HTERT RPE-1 (cell line): ENCODE data around the gene DHX58.

ENCODE experiments used
- in situ Hi-C: fragments of 300-500 bp; cut with MboI; formaldehyde crosslinking; loops from 4 replicates; pipeline ENCODE4 v1.14.3; 2020; ENCODE audit warnings: low sequenced_read_pairs

The DHX58 gene

DNA sequence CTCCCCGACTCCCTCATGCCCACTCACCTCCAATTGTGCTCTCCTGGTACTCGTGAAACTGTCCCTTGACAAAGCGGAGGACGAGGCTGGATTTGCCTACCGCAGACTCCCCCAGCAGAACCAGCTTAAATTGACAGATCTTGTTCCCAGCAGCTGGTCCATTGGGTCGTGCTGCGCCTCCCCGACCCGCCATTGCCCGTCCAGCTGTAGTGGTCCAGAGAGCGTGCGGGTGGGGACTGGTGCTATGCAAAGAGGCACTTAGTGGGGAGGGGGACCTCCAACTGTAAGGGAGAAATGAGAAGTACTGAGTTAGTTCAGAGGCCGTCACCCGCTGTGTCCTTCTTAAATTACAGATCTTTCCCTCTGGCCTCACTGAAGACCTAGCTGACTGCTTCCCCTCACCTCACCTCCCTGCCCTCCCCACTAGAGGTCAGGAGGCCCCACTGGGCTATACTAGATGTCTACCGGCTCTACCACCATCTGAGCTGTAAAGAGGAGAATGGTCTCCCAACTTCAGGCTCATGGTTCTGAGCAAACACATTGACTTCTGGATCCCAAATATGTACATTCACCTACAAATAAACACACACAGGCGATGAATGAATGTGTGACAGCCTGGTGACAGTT lies 17.9 kb upstream of the DHX58 start:
- in situ Hi-C loops, result no loop called here

DNA sequence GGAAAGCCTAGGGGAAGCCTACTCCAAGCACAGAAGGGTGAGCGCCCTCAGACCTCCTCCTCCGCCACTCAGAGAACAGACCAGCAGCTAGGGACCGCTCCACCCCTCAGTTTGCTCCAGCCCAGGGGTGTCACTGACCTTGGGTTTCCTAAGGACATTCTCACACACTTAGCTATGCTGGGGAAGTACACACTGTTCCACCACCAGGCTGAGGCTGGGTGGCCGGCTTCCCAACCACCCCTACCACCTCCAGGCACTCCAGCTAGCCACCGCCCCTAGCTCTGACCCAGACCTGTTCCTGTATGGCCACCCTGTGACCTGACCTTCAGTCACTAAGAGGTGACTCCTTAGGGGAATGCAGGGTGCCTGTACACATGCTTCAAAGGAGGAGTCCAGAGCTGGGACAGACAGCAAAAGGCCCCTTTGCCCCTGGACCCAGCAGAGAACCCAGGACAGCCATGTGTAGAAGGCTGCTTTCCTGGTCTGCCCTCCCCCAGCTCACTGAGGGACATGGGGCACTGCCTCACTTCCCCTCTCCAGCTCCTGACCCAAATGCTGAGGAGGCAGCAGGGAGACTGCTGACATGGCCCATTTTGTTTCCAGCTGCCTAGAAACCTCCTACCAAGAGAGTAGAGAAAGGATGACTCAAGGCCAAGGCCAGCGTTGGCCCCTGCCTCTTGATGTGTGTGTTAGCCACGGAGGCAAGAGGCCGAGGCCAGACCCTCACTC lies 16.8 kb upstream of the DHX58 start:
- in situ Hi-C loops, result no loop called here

GRCh38 chr17:42127414-42127813 lies 14.9 kb upstream of the DHX58 start:
- in situ Hi-C loops, result no loop called here

- in situ Hi-C loops, result no loop called here
These were observed 14.3 kb upstream of the DHX58 start for GRCh38 chr17:42126836-42127235.

- in situ Hi-C loops, result no loop called here
These were observed 13.1 kb upstream of the DHX58 start for GRCh38 chr17:42125565-42125964.

GRCh38 chr17:42124256-42124655 lies 11.7 kb upstream of the DHX58 start:
- in situ Hi-C loops, result no loop called here

DNA sequence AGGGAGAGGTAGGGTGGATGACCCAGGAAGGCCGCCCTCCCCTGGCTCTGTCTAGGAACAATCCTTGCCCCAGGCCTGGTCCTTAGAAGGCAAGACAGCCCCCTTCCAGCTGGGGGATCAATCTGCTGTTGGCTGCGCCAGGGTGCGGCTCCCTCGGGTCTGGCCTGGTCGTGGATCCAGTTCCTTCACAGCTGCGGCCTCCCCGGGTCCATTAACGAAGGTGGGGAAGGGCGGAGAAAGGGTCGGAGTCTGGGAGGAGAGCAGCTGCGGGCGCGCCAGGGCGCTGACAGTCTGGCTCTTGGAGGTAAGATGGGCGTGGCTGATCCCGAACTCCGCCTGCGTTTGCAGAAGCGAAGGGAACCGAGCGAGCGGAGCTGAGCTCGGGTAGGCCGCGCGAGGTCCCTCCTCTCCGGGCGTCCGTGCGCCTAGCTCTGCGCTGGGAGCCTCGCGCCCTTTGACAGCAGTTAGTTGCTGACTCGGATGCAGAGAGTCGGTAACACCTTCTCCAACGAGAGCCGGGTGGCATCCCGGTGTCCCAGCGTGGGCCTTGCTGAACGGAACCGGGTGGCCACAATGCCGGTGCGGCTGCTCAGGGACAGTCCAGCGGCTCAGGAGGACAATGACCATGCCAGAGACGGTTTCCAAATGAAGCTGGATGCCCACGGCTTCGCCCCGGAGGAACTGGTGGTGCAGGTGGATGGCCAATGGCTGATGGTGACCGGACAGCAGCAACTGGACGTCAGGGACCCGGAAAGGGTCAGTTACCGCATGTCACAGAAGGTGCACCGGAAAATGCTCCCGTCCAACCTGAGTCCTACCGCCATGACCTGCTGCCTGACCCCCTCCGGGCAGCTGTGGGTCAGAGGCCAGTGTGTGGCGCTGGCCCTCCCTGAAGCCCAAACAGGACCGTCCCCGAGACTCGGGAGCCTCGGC lies 10.1 kb upstream of the DHX58 start, which contains the start of gene HSPB9:
TSS of gene HSPB9 (plus strand) at position 434 of the 933 bp plus-strand sequence. CDS start at position 481, 47 bp downstream.
- in situ Hi-C loops, result no loop called here

- in situ Hi-C loops, result no loop called here
These were observed 8.6 kb upstream of the DHX58 start, which contains the start of gene KAT2A for GRCh38 chr17:42120770-42121769. Gene KAT2A (minus strand): TSS chr17:42121367. CDS start chr17:42121304, 63 bp downstream.

DNA sequence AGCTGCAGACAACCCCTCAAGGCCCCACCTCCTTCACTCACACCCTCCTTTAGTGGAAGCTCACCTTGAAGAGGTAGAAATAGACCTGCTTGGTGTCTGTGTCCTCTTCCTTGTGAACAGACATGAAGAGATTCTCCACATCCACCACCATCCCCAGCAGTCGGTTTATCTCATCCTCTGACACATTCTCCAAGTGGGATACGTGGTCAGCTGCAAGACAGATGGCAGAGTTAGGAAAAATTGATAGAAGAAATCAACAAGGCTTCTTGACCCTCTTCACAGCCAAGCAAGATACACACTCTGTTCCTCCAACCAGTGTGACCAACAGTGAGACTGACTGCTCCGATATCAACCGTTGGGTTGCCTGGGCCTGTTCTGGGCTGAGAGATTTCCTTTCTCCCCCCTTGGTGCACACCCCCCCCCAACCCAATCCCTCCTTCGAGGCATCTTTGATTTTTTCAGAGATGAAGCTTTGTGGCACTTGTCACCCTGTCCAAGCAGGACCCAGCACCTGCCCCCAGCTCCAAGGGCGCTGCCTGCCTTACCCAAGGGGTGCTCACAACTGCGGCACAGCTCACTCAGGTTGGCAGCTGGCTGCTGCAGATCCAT lies 7.8 kb upstream of the DHX58 start:
- in situ Hi-C loops, result no loop called here

DNA sequence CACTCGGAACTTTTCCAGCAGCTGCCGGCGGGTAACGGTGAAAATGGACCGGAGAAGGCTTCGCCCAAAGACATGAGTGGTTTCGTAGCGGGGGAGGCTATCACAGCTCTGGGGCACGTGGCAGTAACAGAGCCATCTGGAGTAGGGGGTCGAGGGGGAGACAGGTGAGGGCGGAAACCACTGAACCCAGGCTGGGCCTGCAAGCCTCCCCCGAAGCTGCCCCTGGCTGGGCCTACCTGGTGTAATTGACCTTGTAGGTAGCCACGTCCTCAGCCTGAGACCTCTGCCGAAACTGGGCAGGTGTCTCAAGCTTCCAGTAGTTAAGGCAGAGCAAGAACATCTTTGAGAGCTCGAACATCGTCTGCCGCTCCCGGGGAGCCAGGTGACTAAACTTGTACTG lies 6.8 kb upstream of the DHX58 start:
- in situ Hi-C loops, result no loop called here

- in situ Hi-C loops, result no loop called here
These were observed 6.0 kb upstream of the DHX58 start for GRCh38 chr17:42118545-42118944.

GRCh38 chr17:42118126-42118510 lies 5.6 kb upstream of the DHX58 start:
- in situ Hi-C loops, result no loop called here

DNA sequence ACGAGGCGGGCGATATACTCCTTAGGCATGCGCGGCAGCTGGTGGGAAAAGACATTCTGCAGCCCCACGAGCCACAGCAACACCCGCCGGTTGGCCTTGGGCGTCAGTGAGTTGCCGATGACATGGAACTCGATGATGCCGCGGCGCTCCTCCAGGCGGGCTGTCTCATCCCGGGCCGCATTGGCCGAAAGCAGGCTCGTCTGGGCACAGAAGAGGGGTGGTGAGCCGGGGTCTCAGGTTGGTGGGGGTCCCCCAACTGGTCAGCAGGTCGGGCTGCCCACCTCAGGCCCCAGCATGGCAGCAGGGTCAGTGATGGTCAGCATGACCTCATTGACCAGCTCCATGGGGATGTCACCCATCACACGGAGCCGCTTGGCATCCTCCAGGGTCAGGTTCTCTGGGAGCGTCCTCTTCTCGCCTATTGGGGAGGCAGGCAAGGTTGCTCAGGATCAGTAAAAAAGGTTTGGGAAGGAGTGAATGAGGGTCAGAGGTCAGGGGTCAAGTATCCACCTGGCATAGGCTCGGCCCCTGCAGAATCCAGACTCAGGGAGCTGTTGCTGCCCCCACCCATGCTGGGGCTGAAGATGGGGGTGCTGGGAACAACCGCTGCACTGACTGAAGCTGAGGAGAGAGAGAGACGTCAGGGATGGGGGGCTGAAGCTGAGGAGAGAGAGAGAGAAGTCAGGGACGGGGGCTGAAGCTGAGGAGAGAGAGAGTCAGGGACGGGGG lies 5.0 kb upstream of the DHX58 start:
- in situ Hi-C loops, result no loop called here

DNA sequence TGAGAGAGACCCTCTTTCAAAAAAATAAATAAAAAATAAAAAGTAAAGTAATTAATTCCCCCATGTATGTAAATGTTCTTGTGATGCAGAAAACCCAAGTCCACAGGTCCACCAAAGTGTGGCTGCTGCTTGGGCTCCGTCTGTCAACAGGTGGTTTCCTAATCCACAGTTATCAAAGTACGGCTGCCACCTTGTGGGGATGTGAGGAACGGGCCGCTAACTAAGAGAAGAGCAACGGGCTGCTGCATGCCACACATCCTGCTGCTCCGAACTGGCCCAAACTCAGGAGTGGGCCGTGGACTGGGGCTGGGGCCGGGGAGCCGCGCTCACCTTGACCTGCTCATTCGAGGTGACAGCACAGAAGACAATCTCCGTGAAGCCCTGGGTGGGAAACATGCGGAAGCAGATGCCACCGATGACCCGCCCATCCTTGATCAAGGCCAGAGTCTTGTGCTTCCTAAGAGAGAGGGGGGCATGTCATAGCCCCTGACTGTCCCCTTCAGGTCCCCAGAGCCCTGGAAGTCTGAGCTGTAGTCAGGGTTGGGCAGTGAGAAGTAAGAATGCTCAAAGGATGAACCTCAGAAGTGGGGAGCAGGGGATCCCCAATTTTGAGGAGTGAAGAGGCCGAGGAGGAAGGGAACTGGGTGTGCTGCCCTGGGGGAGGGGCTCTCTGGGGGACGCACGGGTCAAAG lies 4.3 kb upstream of the DHX58 start:
- in situ Hi-C loops, result no loop called here

- in situ Hi-C loops, result no loop called here
These were observed 1.6 kb upstream of the DHX58 start for GRCh38 chr17:42114118-42114517.

- in situ Hi-C loops, result no loop called here
These were observed 967 bp upstream of the DHX58 start for GRCh38 chr17:42113293-42114069.

GRCh38 chr17:42111871-42112551 lies 503 bp downstream of the DHX58 start:
- in situ Hi-C loops, result no loop called here
